ENCODE results near the gene CCDC117. TPM values are rescaled to one million over a fixed set of nuclear protein-coding genes. Genes with fewer than 3 reads are reported as not detected.
A peak's percentile ranks its signal among the peaks of the same experiment; 100 is the strongest.
"Not testable (repeated sequence)": the region's sequence is repeated elsewhere in the genome, so short reads cannot be mapped to it uniquely, and the experiment has no call there.

CCDC117 gene
- total RNA-seq, 1 donor from 2014 or later, result 16.2 TPM

GRCh38 chr22:28741785-28742561, 30.5 kb upstream of the CCDC117 start, which contains the start of the genes CHEK2 and HSCB:
Gene CHEK2, minus strand, starts transcription at chr22:28741820. Its CDS starts 7,099 bp downstream, at chr22:28734721.
Gene HSCB, plus strand, starts transcription at chr22:28742039. Its CDS starts 57 bp downstream, at chr22:28742096.
- Histone ChIP-seq H3K27me3 (ENCODE audit: control insufficient read depth in 3 of 3, insufficient read depth in 3 of 3, low read length in 3 of 3) (no peaks in the 10 kb centered on the region), H3K4me3 (ENCODE audit: low read length in 3 of 3) (peak within 1 kb of the TSS; percentile 91 to 97 (median 92)), H3K4me1 (ENCODE audit: control insufficient read depth in 3 of 3, insufficient read depth in 3 of 3, low read length in 3 of 3) (peaks cover 10 to 19% (median 14%) of the 10 kb centered on the region in 3 donors), H3K36me3 (ENCODE audit: control insufficient read depth in 3 of 3, insufficient read depth in 3 of 3, low read length in 3 of 3) (peaks cover 12 to 27% (median 20%) of the 10 kb centered on the region in 3 donors), H3K9ac (ENCODE audit: low read depth in 1 of 3, low read length in 3 of 3) (peak within 1 kb of the TSS; percentile 96 to 99 (median 98)), H3K9me3 (ENCODE audit: control insufficient read depth in 3 of 3, low read length in 3 of 3) (no peaks in the 10 kb centered on the region), H3K27ac (ENCODE audit: low read depth, low read length) (peak within 1 kb of the TSS; percentile 97)

- Histone ChIP-seq H3K27ac (ENCODE audit: low read depth, low read length) (peak overlapping the region; percentile 97), H3K36me3 (ENCODE audit: control insufficient read depth in 3 of 3, insufficient read depth in 3 of 3, low read length in 3 of 3) (peaks cover 17 to 33% (median 26%) of the 10 kb centered on the region in 3 donors), H3K4me3 (ENCODE audit: low read length in 3 of 3) (peak overlapping the region; percentile 91 to 97 (median 92)), H3K27me3 (ENCODE audit: control insufficient read depth in 3 of 3, insufficient read depth in 3 of 3, low read length in 3 of 3) (no peaks in the 10 kb centered on the region), H3K9ac (ENCODE audit: low read depth in 1 of 3, low read length in 3 of 3) (peak overlapping the region; percentile 96 to 99 (median 98)), H3K4me1 (ENCODE audit: control insufficient read depth in 3 of 3, insufficient read depth in 3 of 3, low read length in 3 of 3) (peaks cover 10 to 19% (median 14%) of the 10 kb centered on the region in 3 donors), H3K9me3 (ENCODE audit: control insufficient read depth in 3 of 3, low read length in 3 of 3) (no peaks in the 10 kb centered on the region)
Measured at GRCh38 chr22:28742562-28742962, 29.9 kb upstream of the CCDC117 start.

GRCh38 chr22:28743852-28744251, 28.6 kb upstream of the CCDC117 start:
- H3K4me3 ChIP-seq (ENCODE audit: low read length in 3 of 3), result no peak overlapping the region
- peaks cover 21 to 39% (median 32%) of the 10 kb centered on the region in 3 donors for H3K36me3 ChIP-seq (ENCODE audit: control insufficient read depth in 3 of 3, insufficient read depth in 3 of 3, low read length in 3 of 3)
- no peak overlapping the region for H3K27ac ChIP-seq (ENCODE audit: low read depth, low read length)

GRCh38 chr22:28750471-28750881, 22.0 kb upstream of the CCDC117 start:
- H3K27ac ChIP-seq (ENCODE audit: low read depth, low read length), result no peak overlapping the region
- no peak overlapping the region for H3K9ac ChIP-seq (ENCODE audit: low read depth in 1 of 3, low read length in 3 of 3)
- H3K4me1 ChIP-seq (ENCODE audit: control insufficient read depth in 3 of 3, insufficient read depth in 3 of 3, low read length in 3 of 3), result no peaks in the 10 kb centered on the region
- H3K4me3 ChIP-seq (ENCODE audit: low read length in 3 of 3), result no peak overlapping the region
- H3K27me3 ChIP-seq (ENCODE audit: control insufficient read depth in 3 of 3, insufficient read depth in 3 of 3, low read length in 3 of 3), result no peaks in the 10 kb centered on the region
- H3K36me3 ChIP-seq (ENCODE audit: control insufficient read depth in 3 of 3, insufficient read depth in 3 of 3, low read length in 3 of 3), result peaks cover 15 to 35% (median 30%) of the 10 kb centered on the region in 3 donors
- no peaks in the 10 kb centered on the region for H3K9me3 ChIP-seq (ENCODE audit: control insufficient read depth in 3 of 3, low read length in 3 of 3)

More at GRCh38 chr22:28743852-28744251, 28.6 kb upstream of the CCDC117 start:
- H3K9ac ChIP-seq (ENCODE audit: low read depth in 1 of 3, low read length in 3 of 3), result no peak overlapping the region
- no peaks in the 10 kb centered on the region for H3K9me3 ChIP-seq (ENCODE audit: control insufficient read depth in 3 of 3, low read length in 3 of 3)
- peaks cover 10 to 19% (median 14%) of the 10 kb centered on the region in 3 donors for H3K4me1 ChIP-seq (ENCODE audit: control insufficient read depth in 3 of 3, insufficient read depth in 3 of 3, low read length in 3 of 3)
- H3K27me3 ChIP-seq (ENCODE audit: control insufficient read depth in 3 of 3, insufficient read depth in 3 of 3, low read length in 3 of 3), result no peaks in the 10 kb centered on the region

- H3K4me3 ChIP-seq (ENCODE audit: low read length in 3 of 3); H3K27ac ChIP-seq (ENCODE audit: low read depth, low read length); H3K27me3 ChIP-seq (ENCODE audit: control insufficient read depth in 3 of 3, insufficient read depth in 3 of 3, low read length in 3 of 3); H3K4me1 ChIP-seq (ENCODE audit: control insufficient read depth in 3 of 3, insufficient read depth in 3 of 3, low read length in 3 of 3); H3K9ac ChIP-seq (ENCODE audit: low read depth in 1 of 3, low read length in 3 of 3); H3K9me3 ChIP-seq (ENCODE audit: control insufficient read depth in 3 of 3, low read length in 3 of 3); H3K36me3 ChIP-seq (ENCODE audit: control insufficient read depth in 3 of 3, insufficient read depth in 3 of 3, low read length in 3 of 3): not testable (repeated sequence)
Measured at GRCh38 chr22:28754512-28754911, 18.0 kb upstream of the CCDC117 start.

GRCh38 chr22:28759861-28760560, 12.5 kb upstream of the CCDC117 start:
- no peaks in the 10 kb centered on the region for H3K27me3 ChIP-seq (ENCODE audit: control insufficient read depth in 3 of 3, insufficient read depth in 3 of 3, low read length in 3 of 3)
- H3K36me3 ChIP-seq (ENCODE audit: control insufficient read depth in 3 of 3, insufficient read depth in 3 of 3, low read length in 3 of 3), result peaks cover 0 to 4% (median 0%) of the 10 kb centered on the region in 3 donors
- H3K9ac ChIP-seq (ENCODE audit: low read depth in 1 of 3, low read length in 3 of 3), result no peak overlapping the region
- H3K4me3 ChIP-seq (ENCODE audit: low read length in 3 of 3), result no peak overlapping the region
- no peak overlapping the region for H3K27ac ChIP-seq (ENCODE audit: low read depth, low read length)
- H3K9me3 ChIP-seq (ENCODE audit: control insufficient read depth in 3 of 3, low read length in 3 of 3), result no peaks in the 10 kb centered on the region
- H3K4me1 ChIP-seq (ENCODE audit: control insufficient read depth in 3 of 3, insufficient read depth in 3 of 3, low read length in 3 of 3), result no peaks in the 10 kb centered on the region

GRCh38 chr22:28761449-28761755, 11.1 kb upstream of the CCDC117 start:
- no peak overlapping the region for H3K9ac ChIP-seq (ENCODE audit: low read depth in 1 of 3, low read length in 3 of 3)
- H3K27ac ChIP-seq (ENCODE audit: low read depth, low read length), result no peak overlapping the region
- H3K27me3 ChIP-seq (ENCODE audit: control insufficient read depth in 3 of 3, insufficient read depth in 3 of 3, low read length in 3 of 3), result no peaks in the 10 kb centered on the region
- peaks cover 0 to 4% (median 0%) of the 10 kb centered on the region in 3 donors for H3K36me3 ChIP-seq (ENCODE audit: control insufficient read depth in 3 of 3, insufficient read depth in 3 of 3, low read length in 3 of 3)
- H3K4me3 ChIP-seq (ENCODE audit: low read length in 3 of 3), result no peak overlapping the region
- no peaks in the 10 kb centered on the region for H3K4me1 ChIP-seq (ENCODE audit: control insufficient read depth in 3 of 3, insufficient read depth in 3 of 3, low read length in 3 of 3)
- no peaks in the 10 kb centered on the region for H3K9me3 ChIP-seq (ENCODE audit: control insufficient read depth in 3 of 3, low read length in 3 of 3)

- H3K4me1 ChIP-seq (ENCODE audit: control insufficient read depth in 3 of 3, insufficient read depth in 3 of 3, low read length in 3 of 3); H3K27ac ChIP-seq (ENCODE audit: low read depth, low read length); H3K36me3 ChIP-seq (ENCODE audit: control insufficient read depth in 3 of 3, insufficient read depth in 3 of 3, low read length in 3 of 3); H3K27me3 ChIP-seq (ENCODE audit: control insufficient read depth in 3 of 3, insufficient read depth in 3 of 3, low read length in 3 of 3); H3K9ac ChIP-seq (ENCODE audit: low read depth in 1 of 3, low read length in 3 of 3); H3K4me3 ChIP-seq (ENCODE audit: low read length in 3 of 3); H3K9me3 ChIP-seq (ENCODE audit: control insufficient read depth in 3 of 3, low read length in 3 of 3): not testable (repeated sequence)
Measured at GRCh38 chr22:28762000-28762399, 10.5 kb upstream of the CCDC117 start.

- H3K9me3 ChIP-seq (ENCODE audit: control insufficient read depth in 3 of 3, low read length in 3 of 3), result peaks cover 0 to 3% (median 0%) of the 10 kb centered on the region in 3 donors
- H3K4me1 ChIP-seq (ENCODE audit: control insufficient read depth in 3 of 3, insufficient read depth in 3 of 3, low read length in 3 of 3), result no peaks in the 10 kb centered on the region
- no peaks in the 10 kb centered on the region for H3K36me3 ChIP-seq (ENCODE audit: control insufficient read depth in 3 of 3, insufficient read depth in 3 of 3, low read length in 3 of 3)
- no peak overlapping the region for H3K9ac ChIP-seq (ENCODE audit: low read depth in 1 of 3, low read length in 3 of 3)
- no peak overlapping the region for H3K27ac ChIP-seq (ENCODE audit: low read depth, low read length)
- no peaks in the 10 kb centered on the region for H3K27me3 ChIP-seq (ENCODE audit: control insufficient read depth in 3 of 3, insufficient read depth in 3 of 3, low read length in 3 of 3)
- H3K4me3 ChIP-seq (ENCODE audit: low read length in 3 of 3), result no peak overlapping the region
Measured at GRCh38 chr22:28766628-28767027, 5.9 kb upstream of the CCDC117 start.

All from skeletal muscle tissue (tissue), 4 donors.